ENCODE results near the gene EID1. TPM values are rescaled to one million over a fixed set of nuclear protein-coding genes. Genes with fewer than 3 reads are reported as not detected.
A peak's percentile ranks its signal among the peaks of the same experiment; 100 is the strongest.

The EID1 gene
- total RNA-seq, 2 donors from 2014 or later, result 108 to 119 TPM

- Histone ChIP-seq H3K4me3 (ENCODE audit: low read length) (no peak overlapping the region), H3K27me3 (ENCODE audit: control insufficient read depth, insufficient read depth, low read length, poor library complexity, severe bottlenecking) (no peaks in the 10 kb centered on the region), H3K27ac (ENCODE audit: low read depth, low read length) (no peak overlapping the region), H3K36me3 (ENCODE audit: control insufficient read depth, insufficient read depth, low read length) (no peaks in the 10 kb centered on the region), H3K9ac (ENCODE audit: extremely low read depth, low read length, poor library complexity, severe bottlenecking) (no peak overlapping the region), H3K4me1 (ENCODE audit: control insufficient read depth, insufficient read depth, low read length) (no peaks in the 10 kb centered on the region), H3K9me3 (ENCODE audit: control insufficient read depth, low read length) (no peaks in the 10 kb centered on the region)
- no CpG with 5 or more reads among the region's 1 CpG for WGBS, 2 experiments (ENCODE audit: insufficient coverage in 1 of 2, insufficient read length in 1 of 2)
- H3K9me3 Mint-ChIP-seq, result no peaks in the 10 kb centered on the region
- DNase-seq, result no peak
- peak; percentile 96 for TF ChIP-seq CTCF (conservative IDR thresholded peaks at IDR 0.05)
- no peaks in the 10 kb centered on the region for H3K27me3 Mint-ChIP-seq (ENCODE audit: insufficient read depth)
- peaks cover 10% of the 10 kb centered on the region for H3K4me1 Mint-ChIP-seq
- H3K4me3 Mint-ChIP-seq, result no peak overlapping the region
- H3K36me3 Mint-ChIP-seq (ENCODE audit: low read depth), result no peaks in the 10 kb centered on the region
- H3K27ac Mint-ChIP-seq, result no peak overlapping the region
Observed at GRCh38 chr15:48861813-48862431, 16.0 kb upstream of the EID1 start.

- no peaks in the 10 kb centered on the region for H3K27me3 ChIP-seq (ENCODE audit: control insufficient read depth, insufficient read depth, low read length, poor library complexity, severe bottlenecking)
- no peak for TF ChIP-seq CTCF (conservative IDR thresholded peaks at IDR 0.05)
- H3K9ac ChIP-seq (ENCODE audit: extremely low read depth, low read length, poor library complexity, severe bottlenecking), result no peak overlapping the region
- Mint-ChIP-seq H3K4me1 (peaks cover 7% of the 10 kb centered on the region), H3K27ac (no peak overlapping the region), H3K9me3 (no peaks in the 10 kb centered on the region), H3K4me3 (no peak overlapping the region), H3K36me3 (ENCODE audit: low read depth) (no peaks in the 10 kb centered on the region), H3K27me3 (ENCODE audit: insufficient read depth) (no peaks in the 10 kb centered on the region)
- peak; percentile 67 for DNase-seq
- 82 to 92% methylated on average over 1 of the region's 1 CpG for WGBS, 2 experiments (ENCODE audit: insufficient coverage in 1 of 2, insufficient read length in 1 of 2)
- H3K4me3 ChIP-seq (ENCODE audit: low read length), result no peak overlapping the region
- no peaks in the 10 kb centered on the region for H3K36me3 ChIP-seq (ENCODE audit: control insufficient read depth, insufficient read depth, low read length)
- H3K4me1 ChIP-seq (ENCODE audit: control insufficient read depth, insufficient read depth, low read length), result no peaks in the 10 kb centered on the region
- no peaks in the 10 kb centered on the region for H3K9me3 ChIP-seq (ENCODE audit: control insufficient read depth, low read length)
- no peak overlapping the region for H3K27ac ChIP-seq (ENCODE audit: low read depth, low read length)
Observed at GRCh38 chr15:48862705-48863104, 15.2 kb upstream of the EID1 start.

- WGBS, 2 experiments (ENCODE audit: insufficient coverage in 1 of 2, insufficient read length in 1 of 2), result 60 to 75% methylated on average over 2 to 3 of the region's 3 CpGs
- no peak overlapping the region for H3K27ac Mint-ChIP-seq
- no peak overlapping the region for H3K9ac ChIP-seq (ENCODE audit: extremely low read depth, low read length, poor library complexity, severe bottlenecking)
Observed at GRCh38 chr15:48865370-48866079, 12.4 kb upstream of the EID1 start.

More at GRCh38 chr15:48865370-48866079, 12.4 kb upstream of the EID1 start:
- no peaks in the 10 kb centered on the region for H3K9me3 Mint-ChIP-seq
- peaks cover 7% of the 10 kb centered on the region for H3K4me1 Mint-ChIP-seq
- H3K36me3 ChIP-seq (ENCODE audit: control insufficient read depth, insufficient read depth, low read length), result no peaks in the 10 kb centered on the region
- peaks cover under 1% of the 10 kb centered on the region for H3K27me3 Mint-ChIP-seq (ENCODE audit: insufficient read depth)
- no peaks in the 10 kb centered on the region for H3K27me3 ChIP-seq (ENCODE audit: control insufficient read depth, insufficient read depth, low read length, poor library complexity, severe bottlenecking)
- no peak overlapping the region for H3K4me3 ChIP-seq (ENCODE audit: low read length)
- no peak for TF ChIP-seq CTCF (conservative IDR thresholded peaks at IDR 0.05)
- DNase-seq, result peak; percentile 76
- H3K36me3 Mint-ChIP-seq (ENCODE audit: low read depth), result no peaks in the 10 kb centered on the region
- no peaks in the 10 kb centered on the region for H3K4me1 ChIP-seq (ENCODE audit: control insufficient read depth, insufficient read depth, low read length)
- no peaks in the 10 kb centered on the region for H3K9me3 ChIP-seq (ENCODE audit: control insufficient read depth, low read length)
- no peak overlapping the region for H3K4me3 Mint-ChIP-seq
- no peak overlapping the region for H3K27ac ChIP-seq (ENCODE audit: low read depth, low read length)
